Stomach (tissue), 9 donors: ENCODE data around the gene ACTR6. TPM values are rescaled to one million over a fixed set of nuclear protein-coding genes. Genes with fewer than 3 reads are reported as not detected.
"Not testable (repeated sequence)": the region's sequence is repeated elsewhere in the genome, so short reads cannot be mapped to it uniquely, and the experiment has no call there.

Source experiments
- DNase-seq, 2 donors: peaks; one replicate each; pipeline versions ENCODE4 v3.0.0 to v3.0.0-alpha.2; 2013 to 2019
- H3K27ac ChIP-seq, 5 donors: fragments of 200-600 bp in 4 of 5; sonication (generic) in 4 of 5; one replicate each; pipeline ENCODE4 v1.5.1; 2013 to 2019; ENCODE audit warnings: mild to moderate bottlenecking in 1 of 5, moderate library complexity in 1 of 5
- H3K27me3 ChIP-seq, 3 donors: fragments of 200-600 bp; sonication (generic); one replicate each; pipeline ENCODE4 v1.5.1; 2017 to 2019; ENCODE audit warnings: mixed run types in 1 of 3
- H3K36me3 ChIP-seq, 4 donors: fragments of 200-600 bp; sonication (generic); 1 replicate in 3 of 4; 2 replicates in 1 of 4; pipeline ENCODE4 v1.5.1; 2016 to 2019
- H3K4me1 ChIP-seq, 4 donors: fragments of 200-600 bp; sonication (generic); one replicate each; pipeline ENCODE4 v1.5.1; 2016 to 2019
- H3K4me3 ChIP-seq, 4 donors: fragments of 200-600 bp; sonication (generic) in 3 of 4; one replicate each; pipeline ENCODE4 v1.5.1; 2016 to 2019; ENCODE audit warnings: mild to moderate bottlenecking in 1 of 4
- H3K9me3 ChIP-seq, 4 donors: fragments of 200-600 bp; sonication (generic); one replicate each; pipeline ENCODE4 v1.5.1; 2016 to 2019
- EP300 ChIP-seq: sonication (generic); formaldehyde crosslinking; IDR thresholded peaks from one replicate; pipeline ENCODE4 v1.6.1; 2017; ENCODE audit warnings: antibody characterized with exemption
- POLR2A ChIP-seq, 4 donors: fragments of 450-650 bp; IDR thresholded peaks; one replicate each; pipeline ENCODE4 v1.6.1; 2016; ENCODE audit warnings: antibody characterized with exemption in 4 of 4, control low read depth in 2 of 4, mild to moderate bottlenecking in 1 of 4, moderate library complexity in 1 of 4
- POLR2AphosphoS5 ChIP-seq, 3 donors: sonication (generic); formaldehyde crosslinking; IDR thresholded peaks; one replicate each; pipeline ENCODE4 v1.6.1; 2016; ENCODE audit warnings: antibody characterized with exemption in 3 of 3
- WGBS, 5 donors: extraction: QIAGEN DNeasy Blood & Tissue Kit in 3 of 5; methylation state at CpG; one replicate each; pipeline versions ENCODE4 v1.1.5 to v1.1.7; 2013 to 2018; 5-methylcytosine and 5-hydroxymethylcytosine counted together
- intact Hi-C: fragments of 100-400 bp; cut with DNase I; formaldehyde crosslinking; loops from one replicate; pipeline ENCODE4 v1.15.1; 2023; ENCODE audit warnings: low total_unique reads
- polyA plus RNA-seq, 3 donors: library from polyadenylated mRNA; stranded (reverse); fragments of 200-250 nt; gene quantifications; one replicate each; pipeline ENCODE4 v1.2.3, GENCODE V29; 2013
- total RNA-seq, 5 donors: library from RNA; depleted of rRNA; stranded (reverse); fragments of >200 nt; gene quantifications; one replicate each; pipeline versions ENCODE4 v1.1.0 to v1.2.3, GENCODE V29; 2014 to 2016
- TF ChIP-seq, protein P1 (sequence below), 7 experiments: fragments of 450-650 bp in 4 of 7; fragments of 200-600 bp in 3 of 7; sonication (generic) in 3 of 7; IDR thresholded peaks; one replicate each; pipeline ENCODE4 v1.5.1; 2016 to 2019; ENCODE audit warnings: antibody characterized with exemption in 7 of 7, control low read depth in 2 of 7, mild to moderate bottlenecking in 1 of 7
- donor health status: healthy with polysubstance abuse.
- donor health status: Bipolar disorder and iron deficiency.
- donor health status: healthy.

The ACTR6 gene
- total and polyA plus RNA-seq, 8 donors, result 0.58 to 40.7 (median 13.4) TPM

- no peak overlapping the region for H3K4me3 ChIP-seq
- H3K36me3 ChIP-seq, result peaks cover 27 to 81% (median 66%) of the 10 kb centered on the region in 4 donors
- intact Hi-C loops, result no loop called here
- H3K27ac ChIP-seq, result no peak overlapping the region
- peaks cover 0 to 21% (median 6%) of the 10 kb centered on the region in 4 donors for H3K4me1 ChIP-seq
- TF ChIP-seq POLR2AphosphoS5 (IDR thresholded peaks at IDR 0.05) (no peak), POLR2A (IDR thresholded peaks at IDR 0.05) (no peak), EP300 (no peak)
- TF ChIP-seq, protein P1, sequence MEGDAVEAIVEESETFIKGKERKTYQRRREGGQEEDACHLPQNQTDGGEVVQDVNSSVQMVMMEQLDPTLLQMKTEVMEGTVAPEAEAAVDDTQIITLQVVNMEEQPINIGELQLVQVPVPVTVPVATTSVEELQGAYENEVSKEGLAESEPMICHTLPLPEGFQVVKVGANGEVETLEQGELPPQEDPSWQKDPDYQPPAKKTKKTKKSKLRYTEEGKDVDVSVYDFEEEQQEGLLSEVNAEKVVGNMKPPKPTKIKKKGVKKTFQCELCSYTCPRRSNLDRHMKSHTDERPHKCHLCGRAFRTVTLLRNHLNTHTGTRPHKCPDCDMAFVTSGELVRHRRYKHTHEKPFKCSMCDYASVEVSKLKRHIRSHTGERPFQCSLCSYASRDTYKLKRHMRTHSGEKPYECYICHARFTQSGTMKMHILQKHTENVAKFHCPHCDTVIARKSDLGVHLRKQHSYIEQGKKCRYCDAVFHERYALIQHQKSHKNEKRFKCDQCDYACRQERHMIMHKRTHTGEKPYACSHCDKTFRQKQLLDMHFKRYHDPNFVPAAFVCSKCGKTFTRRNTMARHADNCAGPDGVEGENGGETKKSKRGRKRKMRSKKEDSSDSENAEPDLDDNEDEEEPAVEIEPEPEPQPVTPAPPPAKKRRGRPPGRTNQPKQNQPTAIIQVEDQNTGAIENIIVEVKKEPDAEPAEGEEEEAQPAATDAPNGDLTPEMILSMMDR (IDR thresholded peaks at IDR 0.05), result no peak
- no peaks in the 10 kb centered on the region for H3K9me3 ChIP-seq
- WGBS, 5 donors, result 73 to 81% (median 78%) methylated on average over 5 of the region's 5 CpGs
- no peak for DNase-seq
- no peaks in the 10 kb centered on the region for H3K27me3 ChIP-seq
These were observed 18.9 kb downstream of the ACTR6 start for GRCh38 chr12:100219328-100220109.

- Histone ChIP-seq H3K9me3 (no peaks in the 10 kb centered on the region), H3K4me1 (peaks cover 0 to 7% (median 0%) of the 10 kb centered on the region in 4 donors), H3K27me3 (no peaks in the 10 kb centered on the region), H3K4me3 (no peak overlapping the region), H3K36me3 (peaks cover 26 to 88% (median 74%) of the 10 kb centered on the region in 4 donors), H3K27ac (no peak overlapping the region)
- intact Hi-C loops, result no loop called here
- DNase-seq, result no peak
- TF ChIP-seq EP300 (no peak), POLR2A (IDR thresholded peaks at IDR 0.05) (no peak), POLR2AphosphoS5 (IDR thresholded peaks at IDR 0.05) (no peak)
- TF ChIP-seq, protein P1 (IDR thresholded peaks at IDR 0.05), result no peak
- WGBS, 5 donors, result 89 to 96% (median 93%) methylated on average over 3 of the region's 3 CpGs
These were observed 20.9 kb downstream of the ACTR6 start for GRCh38 chr12:100221523-100221922.

GRCh38 chr12:100222173-100222572 lies 21.6 kb downstream of the ACTR6 start:
- H3K27me3 ChIP-seq, H3K4me1 ChIP-seq, H3K27ac ChIP-seq, DNase-seq, H3K4me3 ChIP-seq, H3K9me3 ChIP-seq, intact Hi-C loops: not testable (repeated sequence)
- WGBS, 5 donors, result 87 to 98% (median 96%) methylated on average over 6 of the region's 6 CpGs
- peaks cover 26 to 85% (median 73%) of the 10 kb centered on the region in 4 donors for H3K36me3 ChIP-seq

DNA sequence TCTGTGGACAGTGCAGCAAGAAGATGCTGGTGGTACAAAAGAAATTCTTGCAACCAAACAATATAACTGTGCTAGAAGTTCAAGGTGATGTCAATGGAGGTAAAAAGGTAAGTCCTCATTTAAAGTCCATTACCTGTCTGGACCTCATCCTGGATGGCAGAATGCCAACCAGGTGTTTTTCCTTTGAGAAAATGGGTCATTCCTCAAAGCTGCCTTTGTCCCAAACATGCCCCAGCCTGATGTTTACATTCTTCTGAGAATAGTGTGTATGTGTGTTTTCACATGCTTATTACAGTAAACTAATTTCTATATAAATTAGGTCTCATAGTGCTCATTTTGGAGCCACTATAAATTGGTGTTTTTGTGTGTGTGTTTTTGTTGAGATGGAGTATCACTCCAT lies 24.9 kb downstream of the ACTR6 start:
- intact Hi-C loops, result no loop called here
- DNase-seq, result peak in 1 of 2 donors; percentile 11
- H3K4me3 ChIP-seq, result no peak overlapping the region
- no peaks in the 10 kb centered on the region for H3K27me3 ChIP-seq
- peaks cover 0 to 4% (median 0%) of the 10 kb centered on the region in 4 donors for H3K4me1 ChIP-seq
- H3K9me3 ChIP-seq, result no peaks in the 10 kb centered on the region
- TF ChIP-seq EP300, result no peak
- no peak for TF ChIP-seq POLR2AphosphoS5 (IDR thresholded peaks at IDR 0.05)
- no peak for TF ChIP-seq POLR2A (IDR thresholded peaks at IDR 0.05)
- TF ChIP-seq, protein P1 (IDR thresholded peaks at IDR 0.05), result no peak
- H3K27ac ChIP-seq, result no peak overlapping the region
- peaks cover 14 to 55% (median 49%) of the 10 kb centered on the region in 4 donors for H3K36me3 ChIP-seq
